ENCODE results near the gene BAIAP2. TPM values are rescaled to one million over a fixed set of nuclear protein-coding genes. Genes with fewer than 3 reads are reported as not detected.

BAIAP2 gene
- polyA plus RNA-seq, 1 donor from 2014 or later: 17.5 TPM

GRCh38 chr17:81154961-81155360 is 120.0 kb downstream of the BAIAP2 start:
- no peaks in the 10 kb centered on the region for H3K9me3 ChIP-seq (ENCODE audit: low read length)
- H3K36me3 ChIP-seq (ENCODE audit: insufficient read depth, low read length): no peaks in the 10 kb centered on the region
- no peak overlapping the region for H3K4me2 ChIP-seq (ENCODE audit: low read length)
- no peaks in the 10 kb centered on the region for H3K9me2 ChIP-seq (ENCODE audit: insufficient read depth, low read length)
- H3K27ac ChIP-seq (ENCODE audit: low read length): no peak overlapping the region
- no peaks in the 10 kb centered on the region for H3K27me3 ChIP-seq (ENCODE audit: insufficient read depth, low read depth, low read length)
- no peak overlapping the region for H3K4me3 ChIP-seq (ENCODE audit: low read length)
- no peak overlapping the region for H2AFZ ChIP-seq (ENCODE audit: low read depth, low read length)
- H3K79me2 ChIP-seq (replicated peaks; ENCODE audit: insufficient read depth, low read length): no peaks in the 10 kb centered on the region
- H3K9ac ChIP-seq (ENCODE audit: low read length): no peak overlapping the region
- H4K20me1 ChIP-seq (ENCODE audit: insufficient read depth): no peaks in the 10 kb centered on the region
- no peaks in the 10 kb centered on the region for H3F3A ChIP-seq (ENCODE audit: insufficient read depth, low read length, poor library complexity, severe bottlenecking)
- TF ChIP-seq CTCF (IDR thresholded peaks at IDR 0.05; ENCODE audit: poor library complexity, severe bottlenecking) (no peak), RAD21 (conservative IDR thresholded peaks at IDR 0.05) (no peak), POLR2AphosphoS5 (IDR thresholded peaks at IDR 0.05) (no peak), MXI1 (conservative IDR thresholded peaks at IDR 0.05; ENCODE audit: poor library complexity, severe bottlenecking) (no peak), TAF1 (IDR thresholded peaks at IDR 0.05; ENCODE audit: low read depth) (no peak), EP300 (conservative IDR thresholded peaks at IDR 0.05; ENCODE audit: poor library complexity, severe bottlenecking) (no peak), SMC3 (conservative IDR thresholded peaks at IDR 0.05; ENCODE audit: poor library complexity) (no peak), EZH2 (IDR thresholded peaks at IDR 0.05; ENCODE audit: borderline replicate concordance, insufficient read depth, low read length, poor library complexity, severe bottlenecking) (no peak), REST (IDR thresholded peaks at IDR 0.05; ENCODE audit: borderline replicate concordance) (no peak)

- no peak overlapping the region for H2AFZ ChIP-seq (ENCODE audit: low read depth, low read length)
- H3K9ac ChIP-seq (ENCODE audit: low read length): no peak overlapping the region
- no peak overlapping the region for H3K27ac ChIP-seq (ENCODE audit: low read length)
- H3K4me2 ChIP-seq (ENCODE audit: low read length): no peak overlapping the region
- no peak for TF ChIP-seq SMC3 (conservative IDR thresholded peaks at IDR 0.05; ENCODE audit: poor library complexity)
- TF ChIP-seq MXI1 (conservative IDR thresholded peaks at IDR 0.05; ENCODE audit: poor library complexity, severe bottlenecking): no peak
- no peak for TF ChIP-seq EP300 (conservative IDR thresholded peaks at IDR 0.05; ENCODE audit: poor library complexity, severe bottlenecking)
- no peak for TF ChIP-seq CTCF (IDR thresholded peaks at IDR 0.05; ENCODE audit: poor library complexity, severe bottlenecking)
- no peak for TF ChIP-seq POLR2AphosphoS5 (IDR thresholded peaks at IDR 0.05)
- TF ChIP-seq REST (IDR thresholded peaks at IDR 0.05; ENCODE audit: borderline replicate concordance): no peak
- TF ChIP-seq EZH2 (IDR thresholded peaks at IDR 0.05; ENCODE audit: borderline replicate concordance, insufficient read depth, low read length, poor library complexity, severe bottlenecking): no peak
- TF ChIP-seq TAF1 (IDR thresholded peaks at IDR 0.05; ENCODE audit: low read depth): no peak
- no peak for TF ChIP-seq RAD21 (conservative IDR thresholded peaks at IDR 0.05)
- no peaks in the 10 kb centered on the region for H3K9me3 ChIP-seq (ENCODE audit: low read length)
- H3K9me2 ChIP-seq (ENCODE audit: insufficient read depth, low read length): no peaks in the 10 kb centered on the region
- H4K20me1 ChIP-seq (ENCODE audit: insufficient read depth): no peaks in the 10 kb centered on the region
- H3K27me3 ChIP-seq (ENCODE audit: insufficient read depth, low read depth, low read length): no peaks in the 10 kb centered on the region
- H3F3A ChIP-seq (ENCODE audit: insufficient read depth, low read length, poor library complexity, severe bottlenecking): no peaks in the 10 kb centered on the region
- no peaks in the 10 kb centered on the region for H3K79me2 ChIP-seq (replicated peaks; ENCODE audit: insufficient read depth, low read length)
- H3K36me3 ChIP-seq (ENCODE audit: insufficient read depth, low read length): no peaks in the 10 kb centered on the region
- H3K4me3 ChIP-seq (ENCODE audit: low read length): no peak overlapping the region
Observed at GRCh38 chr17:81156866-81157805, 122.2 kb downstream of the BAIAP2 start.
